ENCODE data around the gene ATF7. TPM values are rescaled to one million over a fixed set of nuclear protein-coding genes. Genes with fewer than 3 reads are reported as not detected.

ATF7 gene
- total and polyA plus RNA-seq, 9 of the 15 experiments (the other 6 are each of a cell fraction or from before 2014, with no cell fraction given): 10.6 to 30.4 (median 20.7) TPM

DNA sequence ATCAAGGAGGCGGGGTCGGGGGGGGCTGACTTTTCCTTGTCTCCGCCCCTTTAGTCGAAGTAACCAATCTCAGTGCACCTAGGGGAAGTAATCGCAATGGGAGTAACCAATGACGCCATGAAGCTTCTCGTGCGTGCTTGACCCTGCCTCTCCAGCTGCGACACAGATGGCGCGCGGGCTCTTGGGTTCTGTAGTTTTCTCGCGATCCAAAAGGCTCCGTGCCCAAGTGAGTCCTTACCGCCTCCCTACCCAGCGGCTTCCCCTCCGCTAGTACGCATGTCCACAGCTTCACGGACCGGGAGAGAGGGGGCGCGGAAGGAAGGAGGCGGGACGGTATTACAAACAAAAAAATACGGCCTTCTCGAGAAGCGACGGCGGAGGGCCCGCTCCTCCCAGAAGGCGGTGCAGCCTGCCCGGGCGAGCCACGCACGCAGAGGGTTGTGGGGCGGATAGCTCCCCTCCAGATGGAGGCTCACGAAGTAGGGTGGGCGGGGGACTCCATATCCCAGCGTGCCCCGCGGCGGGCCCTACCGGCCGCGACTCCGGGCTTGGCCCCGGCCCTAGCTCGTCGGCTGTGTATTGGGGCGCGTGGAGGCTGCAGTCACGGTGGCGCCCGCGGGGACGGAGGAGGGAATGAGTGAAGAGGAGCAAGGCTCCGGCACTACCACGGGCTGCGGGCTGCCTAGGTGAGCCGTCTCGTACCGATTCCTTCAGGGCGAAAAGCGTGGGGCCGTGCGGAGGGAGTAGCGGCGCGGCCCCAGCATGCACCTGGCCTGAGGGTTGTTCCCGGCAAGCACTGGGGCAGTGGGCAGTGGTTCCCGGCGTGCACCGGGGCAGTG, 125.2 kb downstream of the ATF7 start, which contains the start of gene TARBP2 (continued):
- TF ChIP-seq, protein P1, sequence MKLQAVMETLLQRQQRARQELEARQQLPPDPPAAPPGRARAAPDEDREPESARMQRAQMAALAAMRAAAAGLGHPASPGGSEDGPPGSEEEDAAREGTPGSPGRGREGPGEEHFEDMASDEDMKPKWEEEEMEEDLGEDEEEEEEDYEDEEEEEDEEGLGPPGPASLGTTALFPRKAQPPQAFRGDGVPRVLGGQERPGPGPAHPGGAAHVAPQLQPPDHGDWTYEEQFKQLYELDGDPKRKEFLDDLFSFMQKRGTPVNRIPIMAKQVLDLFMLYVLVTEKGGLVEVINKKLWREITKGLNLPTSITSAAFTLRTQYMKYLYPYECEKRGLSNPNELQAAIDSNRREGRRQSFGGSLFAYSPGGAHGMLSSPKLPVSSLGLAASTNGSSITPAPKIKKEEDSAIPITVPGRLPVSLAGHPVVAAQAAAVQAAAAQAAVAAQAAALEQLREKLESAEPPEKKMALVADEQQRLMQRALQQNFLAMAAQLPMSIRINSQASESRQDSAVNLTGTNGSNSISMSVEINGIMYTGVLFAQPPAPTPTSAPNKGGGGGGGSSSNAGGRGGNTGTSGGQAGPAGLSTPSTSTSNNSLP (IDR thresholded peaks at IDR 0.05; ENCODE audit: borderline replicate concordance, low read depth, low read length): no peak
- peak; percentile 22 for TF ChIP-seq DACH1 (IDR thresholded peaks at IDR 0.05; ENCODE audit: partially characterized antibody)
- TF ChIP-seq, protein P2, sequence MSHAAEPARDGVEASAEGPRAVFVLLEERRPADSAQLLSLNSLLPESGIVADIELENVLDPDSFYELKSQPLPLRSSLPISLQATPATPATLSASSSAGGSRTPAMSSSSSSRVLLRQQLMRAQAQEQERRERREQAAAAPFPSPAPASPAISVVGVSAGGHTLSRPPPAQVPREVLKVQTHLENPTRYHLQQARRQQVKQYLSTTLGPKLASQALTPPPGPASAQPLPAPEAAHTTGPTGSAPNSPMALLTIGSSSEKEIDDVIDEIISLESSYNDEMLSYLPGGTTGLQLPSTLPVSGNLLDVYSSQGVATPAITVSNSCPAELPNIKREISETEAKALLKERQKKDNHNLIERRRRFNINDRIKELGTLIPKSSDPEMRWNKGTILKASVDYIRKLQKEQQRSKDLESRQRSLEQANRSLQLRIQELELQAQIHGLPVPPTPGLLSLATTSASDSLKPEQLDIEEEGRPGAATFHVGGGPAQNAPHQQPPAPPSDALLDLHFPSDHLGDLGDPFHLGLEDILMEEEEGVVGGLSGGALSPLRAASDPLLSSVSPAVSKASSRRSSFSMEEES (CRISPR knock-in tag; IDR thresholded peaks at IDR 0.05): no peak
- TF ChIP-seq L3MBTL2 (IDR thresholded peaks at IDR 0.05): peak; percentile 94
- TF ChIP-seq TCF7L2 (IDR thresholded peaks at IDR 0.05; ENCODE audit: low read depth, low read length): peak; percentile 16; the same call in 1 of the 2 replicates
- no peak for TF ChIP-seq TARDBP (IDR thresholded peaks at IDR 0.05)
- peak; percentile 73; the same call in 1 of the 2 replicates for TF ChIP-seq ZNF197 (CRISPR knock-in tag; IDR thresholded peaks at IDR 0.05; ENCODE audit: low read depth)
- TF ChIP-seq, protein P3, sequence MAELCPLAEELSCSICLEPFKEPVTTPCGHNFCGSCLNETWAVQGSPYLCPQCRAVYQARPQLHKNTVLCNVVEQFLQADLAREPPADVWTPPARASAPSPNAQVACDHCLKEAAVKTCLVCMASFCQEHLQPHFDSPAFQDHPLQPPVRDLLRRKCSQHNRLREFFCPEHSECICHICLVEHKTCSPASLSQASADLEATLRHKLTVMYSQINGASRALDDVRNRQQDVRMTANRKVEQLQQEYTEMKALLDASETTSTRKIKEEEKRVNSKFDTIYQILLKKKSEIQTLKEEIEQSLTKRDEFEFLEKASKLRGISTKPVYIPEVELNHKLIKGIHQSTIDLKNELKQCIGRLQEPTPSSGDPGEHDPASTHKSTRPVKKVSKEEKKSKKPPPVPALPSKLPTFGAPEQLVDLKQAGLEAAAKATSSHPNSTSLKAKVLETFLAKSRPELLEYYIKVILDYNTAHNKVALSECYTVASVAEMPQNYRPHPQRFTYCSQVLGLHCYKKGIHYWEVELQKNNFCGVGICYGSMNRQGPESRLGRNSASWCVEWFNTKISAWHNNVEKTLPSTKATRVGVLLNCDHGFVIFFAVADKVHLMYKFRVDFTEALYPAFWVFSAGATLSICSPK (IDR thresholded peaks at IDR 0.05; ENCODE audit: borderline replicate concordance): no peak
- TF ChIP-seq ZKSCAN3 (CRISPR knock-in tag; IDR thresholded peaks at IDR 0.05): no peak
- no peak for TF ChIP-seq PHB (CRISPR knock-in tag; IDR thresholded peaks at IDR 0.05)
- TF ChIP-seq, protein P4, sequence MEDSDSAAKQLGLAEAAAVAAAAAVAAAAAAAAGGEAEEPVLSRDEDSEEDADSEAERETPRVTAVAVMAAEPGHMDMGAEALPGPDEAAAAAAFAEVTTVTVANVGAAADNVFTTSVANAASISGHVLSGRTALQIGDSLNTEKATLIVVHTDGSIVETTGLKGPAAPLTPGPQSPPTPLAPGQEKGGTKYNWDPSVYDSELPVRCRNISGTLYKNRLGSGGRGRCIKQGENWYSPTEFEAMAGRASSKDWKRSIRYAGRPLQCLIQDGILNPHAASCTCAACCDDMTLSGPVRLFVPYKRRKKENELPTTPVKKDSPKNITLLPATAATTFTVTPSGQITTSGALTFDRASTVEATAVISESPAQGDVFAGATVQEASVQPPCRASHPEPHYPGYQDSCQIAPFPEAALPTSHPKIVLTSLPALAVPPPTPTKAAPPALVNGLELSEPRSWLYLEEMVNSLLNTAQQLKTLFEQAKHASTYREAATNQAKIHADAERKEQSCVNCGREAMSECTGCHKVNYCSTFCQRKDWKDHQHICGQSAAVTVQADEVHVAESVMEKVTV (CRISPR knock-in tag; IDR thresholded peaks at IDR 0.05): peak; percentile 17; the same call in 1 of the 2 replicates
- no peak for TF ChIP-seq XRCC4 (IDR thresholded peaks at IDR 0.05; ENCODE audit: extremely low read depth, insufficient read depth, insufficient read length)
- TF ChIP-seq CBFB (CRISPR knock-in tag; IDR thresholded peaks at IDR 0.05): no peak; the same call in 1 of the 2 replicates
- TF ChIP-seq HMG20A (CRISPR knock-in tag; conservative IDR thresholded peaks at IDR 0.05): no peak
- TF ChIP-seq POLR2A (conservative IDR thresholded peaks at IDR 0.05): peak; percentile 96
- no peak for TF ChIP-seq ZNF75A (CRISPR knock-in tag; IDR thresholded peaks at IDR 0.05)
- TF ChIP-seq, protein P5, sequence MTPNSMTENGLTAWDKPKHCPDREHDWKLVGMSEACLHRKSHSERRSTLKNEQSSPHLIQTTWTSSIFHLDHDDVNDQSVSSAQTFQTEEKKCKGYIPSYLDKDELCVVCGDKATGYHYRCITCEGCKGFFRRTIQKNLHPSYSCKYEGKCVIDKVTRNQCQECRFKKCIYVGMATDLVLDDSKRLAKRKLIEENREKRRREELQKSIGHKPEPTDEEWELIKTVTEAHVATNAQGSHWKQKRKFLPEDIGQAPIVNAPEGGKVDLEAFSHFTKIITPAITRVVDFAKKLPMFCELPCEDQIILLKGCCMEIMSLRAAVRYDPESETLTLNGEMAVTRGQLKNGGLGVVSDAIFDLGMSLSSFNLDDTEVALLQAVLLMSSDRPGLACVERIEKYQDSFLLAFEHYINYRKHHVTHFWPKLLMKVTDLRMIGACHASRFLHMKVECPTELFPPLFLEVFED (CRISPR knock-in tag; conservative IDR thresholded peaks at IDR 0.05): peak; percentile 88
- TF ChIP-seq BCL6 (CRISPR knock-in tag; IDR thresholded peaks at IDR 0.05): no peak
- TF ChIP-seq SP2 (IDR thresholded peaks at IDR 0.05; ENCODE audit: extremely low read depth, low read depth, low read length, poor library complexity, severe bottlenecking): peak; percentile 52
- TF ChIP-seq ZNF165 (CRISPR knock-in tag; IDR thresholded peaks at IDR 0.05; ENCODE audit: borderline replicate concordance): peak; percentile 85; the same call in 1 of the 2 replicates
- peak in 1 of 2 experiments; percentile 98; a peak in 2 of 4 replicates for TF ChIP-seq ARNT (IDR thresholded peaks at IDR 0.05)

Measured in K562 (cell line).